Stimulated activated CD8-positive, alpha-beta memory T cell treated with anti-CD3 and anti-CD28 coated beads, Interleukin-7, amount 100 ng/mL, for 1 hour (primary cell): Measurements from ENCODE around the gene WFDC13.
"Not testable (repeated sequence)": the region's sequence is repeated elsewhere in the genome, so short reads cannot be mapped to it uniquely, and the experiment has no call there.

Source experiments
- DNase-seq, 2 donors: peaks; one replicate each; pipeline ENCODE4 v3.0.0-alpha.2; 2020; ENCODE audit warnings: low read depth in 2 of 2

WFDC13 gene

DNA sequence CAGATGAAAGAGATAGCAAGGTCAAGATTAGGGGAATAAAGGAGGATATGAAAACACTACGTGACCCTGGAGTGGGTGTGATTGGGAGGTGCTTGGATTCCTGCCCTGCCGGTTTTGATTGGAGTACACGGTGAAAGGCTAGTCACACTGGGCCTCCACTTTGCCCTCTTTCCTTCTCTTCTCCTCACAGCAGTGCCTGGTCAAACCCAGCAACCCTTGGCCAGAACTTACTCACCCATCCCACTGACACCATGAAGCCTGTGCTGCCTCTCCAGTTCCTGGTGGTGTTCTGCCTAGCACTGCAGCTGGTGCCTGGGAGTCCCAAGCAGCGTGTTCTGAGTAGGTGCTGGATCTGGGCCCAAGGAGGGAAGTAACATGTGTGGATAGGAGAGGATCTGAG, at the start of gene WFDC13:
Gene WFDC13, plus strand, starts transcription at position 166 of the 400 bp plus-strand sequence. Its CDS starts 86 bp downstream, at position 252.
- DNase-seq, result no peak

DNA sequence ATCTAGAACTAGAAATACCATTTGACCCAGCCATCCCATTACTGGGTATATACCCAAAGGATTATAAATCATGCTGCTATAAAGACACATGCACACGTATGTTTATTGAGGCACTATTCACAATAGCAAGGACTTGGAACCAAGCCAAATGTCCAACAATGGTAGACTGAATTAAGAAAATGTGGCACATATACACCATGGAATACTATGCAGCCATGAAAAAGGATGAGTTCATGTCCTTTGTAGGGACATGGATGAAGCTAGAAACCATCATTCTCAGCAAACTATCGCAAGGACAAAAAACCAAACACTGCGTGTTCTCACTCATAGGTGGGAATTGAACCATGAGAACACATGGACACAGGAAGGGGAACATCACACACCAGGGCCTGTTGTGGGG, 44.8 kb upstream of the WFDC13 start:
- DNase-seq, result not testable (repeated sequence)

- no peak for DNase-seq
Measured at GRCh38 chr20:45670139-45670538, 31.7 kb upstream of the WFDC13 start, which contains the start of gene WFDC11. Gene WFDC11 (minus strand): TSS chr20:45670239. CDS start chr20:45650600, 19,639 bp downstream.

DNA sequence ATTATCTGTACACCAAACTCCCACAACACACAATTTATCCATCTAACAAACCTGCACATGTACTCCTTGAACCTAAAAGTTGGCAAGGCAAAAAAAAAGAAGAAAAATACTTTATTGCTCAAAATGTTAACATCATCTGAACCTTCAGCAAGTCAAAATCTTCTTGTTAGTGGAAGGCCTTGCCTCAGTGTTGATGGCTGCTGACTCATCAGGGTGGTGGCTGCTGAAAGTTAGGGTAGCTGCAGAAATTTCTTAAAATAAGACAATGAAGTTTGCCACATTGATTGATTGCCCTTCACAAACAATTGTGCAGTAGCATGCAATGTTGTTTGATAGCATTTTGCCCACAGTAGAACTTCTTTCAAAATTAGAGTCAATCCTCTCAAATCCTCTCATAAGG, 29.1 kb upstream of the WFDC13 start:
- DNase-seq, result no peak

DNA sequence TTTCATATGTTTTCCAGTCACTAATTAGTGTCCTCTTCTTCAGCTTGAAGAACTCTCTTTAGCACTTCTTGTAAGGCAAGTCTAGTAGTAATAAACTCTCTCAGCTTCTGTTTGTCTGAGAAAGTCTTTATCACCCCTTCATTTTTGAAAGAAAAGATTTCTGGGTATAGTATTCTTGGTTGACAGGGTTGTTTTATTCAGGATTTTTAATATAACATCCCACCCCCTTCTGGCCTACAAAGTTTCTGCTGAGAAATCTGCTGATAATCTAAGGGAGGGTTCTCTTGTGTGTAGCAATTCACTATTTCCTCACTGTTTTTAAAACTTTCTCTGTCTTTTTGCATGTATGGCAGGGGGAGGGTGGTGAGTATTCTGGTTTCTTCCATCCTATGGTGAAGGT, 22.2 kb upstream of the WFDC13 start:
- no peak for DNase-seq

DNA sequence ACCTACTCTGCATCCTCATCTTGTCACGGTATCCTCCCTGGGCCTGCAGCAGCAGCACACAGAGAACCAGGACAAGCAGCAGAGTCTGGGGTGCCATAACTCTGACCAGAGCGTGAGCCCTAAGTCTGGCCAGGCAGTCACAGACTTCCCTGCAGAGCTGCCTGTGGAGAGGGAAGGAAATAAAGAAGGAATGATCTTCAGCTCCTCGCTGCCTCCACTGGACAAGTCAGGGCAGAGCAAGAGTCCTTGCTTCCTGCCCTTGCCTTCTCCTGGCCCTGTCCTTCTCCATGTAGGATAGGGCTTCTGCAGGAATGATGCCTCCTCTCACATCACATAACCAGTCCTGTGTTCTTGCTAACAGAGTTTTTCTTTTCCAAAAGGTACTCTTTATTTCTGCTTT, 15.9 kb upstream of the WFDC13 start:
- no peak for DNase-seq

- not testable (repeated sequence) for DNase-seq
Measured at GRCh38 chr20:45693346-45693745, 8.5 kb upstream of the WFDC13 start.

DNA sequence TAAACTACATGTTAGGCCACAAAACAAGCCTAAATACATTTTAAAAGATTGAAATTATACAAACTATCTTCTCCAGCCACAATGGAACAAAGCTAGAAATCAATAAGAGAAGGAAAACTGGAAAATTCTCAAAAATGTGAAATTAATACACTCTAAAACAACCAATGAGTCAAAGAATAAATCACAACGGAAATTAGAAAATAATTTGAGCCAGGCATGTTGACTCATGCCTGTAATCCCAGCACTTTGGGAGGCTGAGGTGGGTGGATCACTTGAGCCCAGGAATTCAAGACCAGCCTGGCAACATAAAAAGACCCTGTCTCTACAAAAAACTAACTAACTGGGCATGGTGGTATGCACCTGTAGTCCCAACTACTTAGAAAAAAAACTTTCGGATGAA, 6.3 kb upstream of the WFDC13 start:
- no peak for DNase-seq

DNA sequence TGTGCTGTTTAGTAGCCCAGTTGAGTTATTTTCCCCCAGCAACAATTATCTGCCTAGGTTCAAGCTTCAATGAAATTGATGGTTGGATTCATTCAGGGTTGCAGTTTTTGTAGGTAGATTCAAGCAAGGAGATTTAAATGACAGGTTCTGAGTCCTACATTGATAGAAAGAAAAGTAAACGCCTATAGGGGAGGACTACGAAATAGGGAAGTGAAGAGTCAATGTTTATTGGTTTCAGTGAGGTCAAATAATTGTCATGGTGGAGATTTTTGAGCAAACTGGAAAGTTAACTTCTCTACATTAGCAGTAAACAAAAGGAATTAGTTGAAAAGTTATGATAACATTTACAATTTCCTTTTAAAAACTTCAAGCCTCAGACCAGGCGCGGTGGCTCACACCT, 734 bp upstream of the WFDC13 start:
- DNase-seq, result no peak

- no peak for DNase-seq
Measured at GRCh38 chr20:45704969-45705637, 3.3 kb downstream of the WFDC13 start, which contains the start of gene WFDC10B. Gene WFDC10B (minus strand): TSS chr20:45705019. CDS start chr20:45685992, 19,027 bp downstream.

DNA sequence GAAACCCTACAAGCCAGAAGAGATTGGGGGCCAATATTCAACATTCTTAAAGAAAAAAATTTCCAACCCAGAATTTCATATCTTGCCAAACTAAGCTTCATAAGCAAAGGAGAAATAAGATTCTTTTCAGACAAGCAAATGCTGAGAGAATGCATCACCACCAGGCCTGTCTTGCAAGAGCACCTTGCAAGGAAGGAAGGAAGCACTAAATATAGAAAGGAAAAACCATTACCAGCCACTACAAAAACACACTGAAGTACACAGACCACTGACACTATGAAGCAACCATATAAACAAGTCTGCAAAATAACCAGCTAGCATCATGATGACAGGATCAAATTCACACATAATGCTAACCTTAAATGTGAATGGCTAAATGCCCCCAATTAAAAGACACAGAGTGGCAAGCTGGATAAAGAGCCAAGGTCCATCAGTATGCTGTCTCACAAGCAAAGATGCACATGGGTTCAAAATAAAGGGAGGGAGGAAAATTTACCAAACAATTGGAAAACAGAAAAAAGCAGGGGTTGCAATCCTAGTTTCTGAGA, 14.4 kb downstream of the WFDC13 start:
- DNase-seq, result not testable (repeated sequence)

DNA sequence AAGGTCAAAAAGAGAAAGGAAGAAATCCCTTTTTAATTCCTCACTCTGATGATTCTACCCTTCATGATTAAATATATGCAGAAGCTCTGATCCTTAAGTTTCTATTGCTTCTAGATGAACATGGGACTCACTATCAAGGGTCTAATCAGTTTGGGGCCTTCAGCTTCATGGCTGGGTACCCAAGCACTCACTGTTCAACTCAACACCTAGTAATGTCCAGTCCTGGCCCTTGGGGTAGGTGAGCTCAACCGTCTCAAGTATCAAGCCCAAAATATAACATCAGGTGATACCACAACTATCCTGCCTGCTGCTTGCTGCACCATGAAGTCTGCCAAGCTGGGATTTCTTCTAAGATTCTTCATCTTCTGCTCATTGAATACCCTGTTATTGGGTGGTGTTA, 20.2 kb downstream of the WFDC13 start, which contains the start of gene SPINT4:
Gene SPINT4, plus strand, starts transcription at position 301 of the 400 bp plus-strand sequence. Its CDS starts 21 bp downstream, at position 322.
- DNase-seq, result no peak

DNA sequence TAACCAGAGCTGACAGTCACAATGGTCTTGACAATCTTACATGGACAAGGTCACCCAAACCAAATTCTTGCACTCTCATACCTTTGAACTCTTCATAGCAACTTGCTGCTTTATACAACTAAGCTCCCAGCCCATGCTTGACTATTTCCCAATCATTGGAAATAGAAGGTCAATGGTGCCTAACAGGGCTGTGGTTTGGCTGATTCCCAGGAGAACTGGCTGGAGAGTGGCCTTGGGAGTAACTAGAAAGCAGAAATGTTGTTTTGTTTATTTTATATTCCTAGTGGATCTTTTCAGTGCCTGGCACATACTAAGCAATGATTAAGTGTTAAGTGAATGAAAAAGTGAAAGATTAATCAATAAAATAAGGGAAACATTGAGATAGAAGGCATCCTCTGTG, 23.3 kb downstream of the WFDC13 start:
- DNase-seq, result no peak

- no peak for DNase-seq
Measured at GRCh38 chr20:45727044-45727443, 25.2 kb downstream of the WFDC13 start.

GRCh38 chr20:45732199-45732598, 30.4 kb downstream of the WFDC13 start:
- DNase-seq, result no peak

GRCh38 chr20:45735552-45735951, 33.7 kb downstream of the WFDC13 start:
- DNase-seq, result no peak

GRCh38 chr20:45735988-45736387, 34.1 kb downstream of the WFDC13 start:
- no peak for DNase-seq

GRCh38 chr20:45742596-45742995, 40.8 kb downstream of the WFDC13 start:
- DNase-seq, result no peak

DNA sequence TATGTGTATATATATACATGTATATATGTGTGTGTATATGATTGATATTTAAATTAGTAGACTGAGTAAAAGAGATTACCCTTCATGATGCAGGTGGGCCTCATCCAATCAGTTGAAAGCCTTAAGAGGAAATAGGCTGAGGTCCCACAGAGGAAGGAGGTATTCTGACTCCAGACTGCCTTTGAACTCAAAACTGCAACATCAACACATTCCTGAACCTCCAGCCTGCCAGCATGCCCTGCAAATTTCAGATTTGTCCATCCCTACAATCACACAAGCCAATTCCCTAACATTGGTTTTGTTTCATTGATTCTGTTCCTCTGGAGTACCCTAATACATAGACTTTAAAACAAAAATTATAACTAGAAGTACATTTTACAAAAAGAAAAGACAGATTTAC, 43.2 kb downstream of the WFDC13 start:
- DNase-seq, result no peak

DNA sequence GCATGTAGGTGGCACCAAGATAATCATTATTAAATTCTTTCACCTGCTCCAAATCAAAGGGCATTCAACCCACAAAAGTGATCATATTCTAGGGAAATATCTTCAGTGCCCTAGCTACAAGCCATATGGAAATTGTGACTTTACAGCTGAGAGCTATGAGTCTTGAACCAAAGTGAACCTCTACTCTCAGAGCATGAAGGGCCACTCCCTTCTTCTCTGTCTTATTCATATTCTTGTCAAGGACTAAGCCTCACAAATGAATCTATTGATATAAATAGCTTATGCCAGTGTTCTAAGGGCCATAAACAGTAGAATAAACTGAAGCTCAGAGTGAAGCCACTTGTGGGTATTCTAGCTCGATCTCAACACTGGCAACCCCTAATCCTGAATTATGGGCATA, 49.9 kb downstream of the WFDC13 start:
- no peak for DNase-seq

DNA sequence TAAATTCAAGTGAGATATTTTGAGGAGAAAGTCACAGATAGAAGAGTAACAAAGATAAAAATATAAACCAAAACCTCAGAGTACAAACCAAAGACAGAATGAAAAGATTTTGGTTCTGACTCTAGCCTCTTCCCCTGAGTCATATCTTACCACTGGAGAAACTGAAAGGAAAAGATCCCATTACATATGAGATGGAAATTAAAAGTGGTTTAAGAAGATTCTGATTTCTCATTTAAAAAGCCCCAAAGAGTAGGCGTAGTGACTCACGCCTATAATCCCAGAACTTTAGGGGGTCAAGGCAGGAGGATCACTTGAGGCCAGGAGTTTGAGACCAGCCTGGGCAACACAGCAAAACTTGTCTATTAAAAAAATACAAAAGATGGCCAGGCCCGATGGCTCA, 50.9 kb downstream of the WFDC13 start:
- no peak for DNase-seq

DNA sequence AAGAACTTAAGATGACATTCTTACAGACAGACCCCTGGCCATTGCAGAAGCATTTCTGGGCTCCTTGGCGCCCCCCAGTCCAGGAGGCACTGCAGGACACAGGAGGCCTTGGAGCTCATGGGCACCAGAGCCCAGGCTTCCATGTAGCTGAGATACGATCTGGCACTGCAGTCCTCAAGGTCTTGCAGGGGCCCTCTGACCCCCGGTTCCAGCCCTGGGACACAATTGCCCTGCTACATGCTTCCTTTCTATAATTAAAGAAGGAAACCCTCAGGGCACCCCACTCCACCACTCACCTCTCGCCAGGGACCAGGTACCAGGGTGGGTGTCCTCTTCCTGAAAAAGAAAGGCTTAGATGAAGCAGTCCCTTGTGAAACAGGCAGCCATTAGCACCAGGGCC, 56.3 kb downstream of the WFDC13 start:
- no peak for DNase-seq
